HG03460 (cell line): Measurements from ENCODE around the gene CCDC3.

Experiments
- ATAC-seq: cut with Tn5 transposase; IDR thresholded peaks from one replicate; pipeline ENCODE4 v1.9.1; 2021; ENCODE audit not compliant: unreplicated experiment

Gene CCDC3

DNA sequence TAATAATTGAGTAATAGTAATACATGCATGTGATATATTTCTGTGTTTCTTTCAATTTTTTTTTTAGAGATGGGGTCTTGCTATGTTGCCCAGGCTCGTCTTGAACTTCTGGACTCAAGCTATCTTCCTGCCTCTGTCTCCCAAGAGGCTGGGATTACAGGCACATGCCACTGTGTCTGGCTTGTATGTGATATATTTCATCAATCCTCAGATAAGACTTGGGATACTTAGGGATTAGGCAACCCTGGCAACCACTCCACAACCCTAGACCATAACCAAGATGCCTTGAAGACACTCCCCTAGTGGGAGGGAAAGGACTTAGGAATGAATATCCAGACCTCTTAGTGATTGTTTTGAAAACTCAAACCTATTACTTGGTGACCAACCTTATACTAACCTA is 154.8 kb downstream of the CCDC3 start:
- ATAC-seq: no peak
